ENCODE data around the gene FER. TPM values are rescaled to one million over a fixed set of nuclear protein-coding genes. Genes with fewer than 3 reads are reported as not detected.

FER gene
- total RNA-seq, 2 experiments from 2014 or later: 9.4 to 10.0 TPM

DNA sequence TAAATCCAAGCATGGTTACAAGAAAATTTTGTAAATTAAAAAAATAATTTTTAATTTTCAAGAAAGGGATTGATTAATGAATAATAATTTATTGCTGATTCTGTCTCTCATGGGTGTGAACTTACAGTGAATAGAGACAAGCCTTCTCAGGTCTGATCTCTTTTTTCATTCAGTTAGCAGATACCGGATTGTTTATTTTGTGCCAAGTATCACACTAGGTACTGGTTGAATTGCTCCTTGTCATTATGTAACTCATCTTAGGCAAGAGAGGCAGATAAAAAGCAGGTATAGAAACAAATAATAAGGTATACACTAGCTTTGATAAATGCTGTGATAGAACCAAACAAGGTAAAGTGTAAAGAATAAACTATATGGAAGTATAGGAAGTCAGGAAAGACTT is 378.8 kb downstream of the FER start:
- Histone ChIP-seq H3K9me3 (ENCODE audit: low read length) (no peaks in the 10 kb centered on the region), H3K9me2 (ENCODE audit: insufficient read depth, low read length) (no peaks in the 10 kb centered on the region), H3K4me3 (ENCODE audit: low read depth, low read length, poor library complexity, severe bottlenecking) (no peak overlapping the region), H3K27ac (ENCODE audit: low read depth, low read length, poor library complexity, severe bottlenecking) (no peak overlapping the region), H3K79me2 (ENCODE audit: insufficient read depth, low read depth, low read length) (no peaks in the 10 kb centered on the region), H2AFZ (ENCODE audit: low read length) (no peak overlapping the region), H3K4me2 (ENCODE audit: low read length) (no peak overlapping the region), H3K4me1 (ENCODE audit: insufficient read depth, low read length, poor library complexity, severe bottlenecking) (no peaks in the 10 kb centered on the region), H3K36me3 (ENCODE audit: insufficient read depth, low read length) (no peaks in the 10 kb centered on the region), H4K20me1 (ENCODE audit: insufficient read depth, low read length) (no peaks in the 10 kb centered on the region)
- TF ChIP-seq, protein P1, sequence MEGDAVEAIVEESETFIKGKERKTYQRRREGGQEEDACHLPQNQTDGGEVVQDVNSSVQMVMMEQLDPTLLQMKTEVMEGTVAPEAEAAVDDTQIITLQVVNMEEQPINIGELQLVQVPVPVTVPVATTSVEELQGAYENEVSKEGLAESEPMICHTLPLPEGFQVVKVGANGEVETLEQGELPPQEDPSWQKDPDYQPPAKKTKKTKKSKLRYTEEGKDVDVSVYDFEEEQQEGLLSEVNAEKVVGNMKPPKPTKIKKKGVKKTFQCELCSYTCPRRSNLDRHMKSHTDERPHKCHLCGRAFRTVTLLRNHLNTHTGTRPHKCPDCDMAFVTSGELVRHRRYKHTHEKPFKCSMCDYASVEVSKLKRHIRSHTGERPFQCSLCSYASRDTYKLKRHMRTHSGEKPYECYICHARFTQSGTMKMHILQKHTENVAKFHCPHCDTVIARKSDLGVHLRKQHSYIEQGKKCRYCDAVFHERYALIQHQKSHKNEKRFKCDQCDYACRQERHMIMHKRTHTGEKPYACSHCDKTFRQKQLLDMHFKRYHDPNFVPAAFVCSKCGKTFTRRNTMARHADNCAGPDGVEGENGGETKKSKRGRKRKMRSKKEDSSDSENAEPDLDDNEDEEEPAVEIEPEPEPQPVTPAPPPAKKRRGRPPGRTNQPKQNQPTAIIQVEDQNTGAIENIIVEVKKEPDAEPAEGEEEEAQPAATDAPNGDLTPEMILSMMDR (conservative IDR thresholded peaks at IDR 0.05; ENCODE audit: low read length): no peak
- no peak for TF ChIP-seq EZH2phosphoT487 (IDR thresholded peaks at IDR 0.05; ENCODE audit: borderline replicate concordance, low read depth, low read length)
- DNase-seq (ENCODE audit: low spot score): no peak
- ChIA-PET POLR2A (interaction anchor here (1.2 kb wide), 1 partner anchor 10 kb away, joined by 4 read pairs; no protein-coding TSS in a partner anchor), CTCF (ENCODE audit: unreplicated experiment) (no interaction called here)
- no TSS peak for BruUV-seq (replicated peaks)
- intact Hi-C loops (cut with micrococcal nuclease; ENCODE audit: unreplicated experiment): no loop called here

DNA sequence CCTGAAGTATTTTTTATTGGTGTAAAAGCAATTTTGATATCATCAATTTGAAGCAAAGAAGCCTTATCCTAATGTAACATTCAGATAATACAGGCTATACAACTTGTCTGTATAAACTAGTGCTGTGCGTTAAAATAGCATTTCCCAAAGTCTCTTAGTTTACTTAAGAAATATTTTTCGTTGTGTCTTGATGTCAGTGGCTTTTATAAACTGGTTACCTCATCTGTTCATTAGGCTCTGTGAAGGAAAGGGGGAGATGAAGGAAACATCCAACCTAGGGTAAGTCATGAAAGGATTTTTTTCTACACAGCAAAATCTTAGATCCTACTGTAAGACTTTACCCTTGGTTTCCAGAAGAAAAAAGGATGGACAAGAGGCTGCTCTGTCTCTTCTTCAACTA is 389.2 kb downstream of the FER start:
- Histone ChIP-seq H3K36me3 (ENCODE audit: insufficient read depth, low read length) (no peaks in the 10 kb centered on the region), H4K20me1 (ENCODE audit: insufficient read depth, low read length) (no peaks in the 10 kb centered on the region), H2AFZ (ENCODE audit: low read length) (no peak overlapping the region), H3K4me3 (ENCODE audit: low read depth, low read length, poor library complexity, severe bottlenecking) (no peak overlapping the region), H3K27ac (ENCODE audit: low read depth, low read length, poor library complexity, severe bottlenecking) (no peak overlapping the region), H3K79me2 (ENCODE audit: insufficient read depth, low read depth, low read length) (no peaks in the 10 kb centered on the region), H3K4me1 (ENCODE audit: insufficient read depth, low read length, poor library complexity, severe bottlenecking) (no peaks in the 10 kb centered on the region), H3K4me2 (ENCODE audit: low read length) (no peak overlapping the region), H3K9me2 (ENCODE audit: insufficient read depth, low read length) (no peaks in the 10 kb centered on the region), H3K9me3 (ENCODE audit: low read length) (no peaks in the 10 kb centered on the region)
- CTCF ChIA-PET (ENCODE audit: unreplicated experiment): no interaction called here
- BruUV-seq (replicated peaks): no TSS peak
- intact Hi-C loops (cut with micrococcal nuclease; ENCODE audit: unreplicated experiment): no loop called here
- TF ChIP-seq EZH2phosphoT487 (IDR thresholded peaks at IDR 0.05; ENCODE audit: borderline replicate concordance, low read depth, low read length): no peak
- TF ChIP-seq, protein P1 (conservative IDR thresholded peaks at IDR 0.05; ENCODE audit: low read length): no peak
- POLR2A ChIA-PET: interaction anchor here (0.7 to 1.1 kb wide), 2 partner anchors 10 to 16 kb away, joined by 4 read pairs; no protein-coding TSS in a partner anchor
- DNase-seq (ENCODE audit: low spot score): no peak

DNA sequence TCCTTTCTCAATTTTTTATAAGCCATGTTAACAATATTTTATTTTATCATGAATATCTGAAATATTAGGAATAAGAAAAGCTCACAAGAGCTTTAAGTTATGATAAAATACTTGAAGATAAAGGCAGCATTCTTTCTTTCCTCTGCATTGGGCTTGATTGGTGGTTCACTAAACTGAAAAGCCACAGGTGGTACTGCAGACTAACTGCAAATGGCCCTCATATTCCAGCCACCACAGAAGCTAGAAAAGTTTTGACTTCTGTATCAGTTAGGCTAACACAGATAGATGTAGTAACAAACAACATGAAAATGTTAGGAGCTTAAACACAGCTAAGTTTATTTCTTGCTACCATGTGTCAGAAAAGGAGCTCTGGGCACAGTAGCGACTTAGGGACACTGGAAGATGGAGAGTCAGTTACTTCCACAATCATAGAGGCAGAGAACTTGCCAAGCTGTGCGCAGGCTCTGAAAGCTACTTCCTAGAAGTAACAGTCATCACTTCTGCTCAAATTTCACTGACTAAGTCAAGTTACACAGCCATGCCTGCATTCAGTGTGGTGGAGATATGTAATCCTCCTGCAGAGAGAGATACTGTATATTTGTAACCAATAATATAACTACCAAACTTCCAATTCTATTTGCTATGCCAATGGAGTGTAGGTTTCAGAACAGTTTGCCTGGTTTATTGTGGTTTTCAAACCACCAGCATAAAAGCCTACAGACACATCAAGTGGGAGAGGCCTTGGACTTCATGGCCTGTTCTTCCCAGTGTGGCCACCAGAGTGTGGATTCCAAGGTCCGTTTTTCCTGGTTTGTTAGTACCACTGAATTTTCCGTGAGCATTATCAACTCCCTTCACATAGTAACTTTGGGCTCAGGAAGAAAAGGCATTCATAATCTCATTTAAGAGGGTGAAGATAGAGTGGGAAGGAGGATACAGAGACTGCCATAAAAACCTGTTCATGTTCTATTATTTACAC is 393.8 kb downstream of the FER start:
- H3K4me2 ChIP-seq (ENCODE audit: low read length): no peak overlapping the region
- H3K9me2 ChIP-seq (ENCODE audit: insufficient read depth, low read length): no peaks in the 10 kb centered on the region
- no peak overlapping the region for H3K4me3 ChIP-seq (ENCODE audit: low read depth, low read length, poor library complexity, severe bottlenecking)
- no peak overlapping the region for H3K27ac ChIP-seq (ENCODE audit: low read depth, low read length, poor library complexity, severe bottlenecking)
- no peaks in the 10 kb centered on the region for H4K20me1 ChIP-seq (ENCODE audit: insufficient read depth, low read length)
- no peak for TF ChIP-seq EZH2phosphoT487 (IDR thresholded peaks at IDR 0.05; ENCODE audit: borderline replicate concordance, low read depth, low read length)
- TF ChIP-seq, protein P1 (conservative IDR thresholded peaks at IDR 0.05; ENCODE audit: low read length): no peak
- no peaks in the 10 kb centered on the region for H3K4me1 ChIP-seq (ENCODE audit: insufficient read depth, low read length, poor library complexity, severe bottlenecking)
- H3K36me3 ChIP-seq (ENCODE audit: insufficient read depth, low read length): no peaks in the 10 kb centered on the region
- DNase-seq (ENCODE audit: low spot score): no peak
- H3K79me2 ChIP-seq (ENCODE audit: insufficient read depth, low read depth, low read length): no peaks in the 10 kb centered on the region
- no TSS peak for BruUV-seq (replicated peaks)
- no peak overlapping the region for H2AFZ ChIP-seq (ENCODE audit: low read length)
- ChIA-PET CTCF (ENCODE audit: unreplicated experiment) (no interaction called here), POLR2A (interaction anchor here (0.6 kb wide), 1 partner anchor 209 kb away, joined by 3 read pairs; no protein-coding TSS in a partner anchor)
- H3K9me3 ChIP-seq (ENCODE audit: low read length): no peaks in the 10 kb centered on the region
- intact Hi-C loops (cut with micrococcal nuclease; ENCODE audit: unreplicated experiment): no loop called here

Data from OCI-LY7 (cell line).